ENCODE results near the gene NR6A1. TPM values are rescaled to one million over a fixed set of nuclear protein-coding genes. Genes with fewer than 3 reads are reported as not detected.

NR6A1 gene
- total RNA-seq, 2 donors from 2014 or later = 4.8 to 4.9 TPM

GRCh38 chr9:124794902-124795491 is 23.9 kb upstream of the NR6A1 start:
- no peak for DNase-seq
- H3K4me1 ChIP-seq = no peaks in the 10 kb centered on the region
- no peaks in the 10 kb centered on the region for H3K27me3 ChIP-seq
- H3K36me3 ChIP-seq = no peaks in the 10 kb centered on the region
- peak; percentile 22 for TF ChIP-seq CTCF (IDR thresholded peaks at IDR 0.05)
- intact Hi-C loops (cut with DNase I) = no loop called here
- H3K9ac ChIP-seq (ENCODE audit: low read depth in 2 of 2, low read length in 2 of 2) = no peak overlapping the region
- H3K27ac ChIP-seq = no peak overlapping the region
- H3K4me3 ChIP-seq = no peak overlapping the region
- no peaks in the 10 kb centered on the region for H3K9me3 ChIP-seq

DNA sequence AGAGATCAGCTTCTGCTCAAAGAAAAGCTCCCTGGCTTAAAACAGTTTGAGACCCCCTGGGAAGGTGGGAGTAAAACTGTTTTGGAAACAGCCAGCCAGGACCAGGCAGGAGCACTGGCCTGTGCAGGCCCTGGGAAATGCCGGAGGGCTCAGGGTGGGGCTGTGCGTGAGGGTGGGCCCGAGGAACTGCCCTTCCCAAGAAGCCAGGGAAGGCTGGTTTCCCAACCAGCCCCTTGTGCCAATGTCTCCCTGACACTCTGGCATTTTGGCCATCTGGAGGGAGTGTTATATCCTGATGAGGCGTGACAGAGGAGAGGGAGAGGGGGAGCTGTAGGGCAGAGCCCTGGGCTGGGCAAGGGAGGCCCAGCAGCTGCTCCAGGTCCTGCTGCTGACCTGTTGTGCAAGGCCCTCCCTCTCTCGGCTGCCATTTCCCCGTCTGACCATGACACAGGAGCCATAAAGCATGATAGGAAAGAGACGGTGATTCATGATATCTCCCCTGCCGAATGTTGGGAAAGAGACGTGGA is 22.0 kb upstream of the NR6A1 start:
- H3K9me3 ChIP-seq = no peaks in the 10 kb centered on the region
- DNase-seq = no peak
- H3K27ac ChIP-seq = no peak overlapping the region
- H3K9ac ChIP-seq (ENCODE audit: low read depth in 2 of 2, low read length in 2 of 2) = no peak overlapping the region
- no peaks in the 10 kb centered on the region for H3K36me3 ChIP-seq
- no peak for TF ChIP-seq CTCF (IDR thresholded peaks at IDR 0.05)
- no peaks in the 10 kb centered on the region for H3K4me1 ChIP-seq
- H3K27me3 ChIP-seq = no peaks in the 10 kb centered on the region
- no peak overlapping the region for H3K4me3 ChIP-seq
- intact Hi-C loops (cut with DNase I) = no loop called here

DNA sequence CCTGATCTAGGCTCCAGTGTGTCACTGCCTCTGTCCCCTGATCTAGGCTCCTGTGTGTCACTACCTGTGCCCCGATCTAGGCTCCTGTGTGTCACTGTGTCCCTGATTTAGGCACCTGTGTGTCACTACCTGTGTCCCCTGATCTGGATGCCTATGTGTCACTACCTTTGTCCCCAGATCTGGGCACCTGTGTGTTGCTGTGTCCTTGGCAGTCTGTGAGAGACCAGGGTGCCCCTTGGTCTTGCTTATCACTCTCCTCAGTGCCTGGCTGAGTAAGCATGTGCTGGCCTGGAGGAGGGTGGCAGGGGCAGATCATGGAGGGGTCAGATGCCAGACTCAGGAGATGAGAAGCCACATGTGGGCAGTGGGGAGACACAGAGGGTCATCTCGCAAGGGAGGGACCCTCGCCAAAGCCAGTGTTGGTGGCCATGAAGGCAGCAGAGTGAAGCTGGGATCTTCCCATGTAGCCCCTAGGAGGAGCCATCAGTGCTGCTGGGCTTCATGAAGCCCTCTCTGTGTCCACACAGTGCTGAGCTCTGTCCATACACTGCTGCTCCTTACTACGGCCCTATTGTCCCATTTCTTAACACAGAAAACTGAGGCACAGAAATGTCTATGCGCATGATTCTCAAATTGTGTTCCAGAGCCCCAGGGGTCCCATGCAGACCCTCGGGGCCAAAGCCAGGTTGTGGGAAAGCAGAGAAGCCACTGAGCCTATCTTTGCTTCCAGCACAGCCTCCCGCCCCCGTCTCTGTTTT is 21.3 kb upstream of the NR6A1 start:
- Histone ChIP-seq H3K4me3 (no peak overlapping the region), H3K9ac (ENCODE audit: low read depth in 2 of 2, low read length in 2 of 2) (no peak overlapping the region), H3K4me1 (no peaks in the 10 kb centered on the region), H3K27ac (no peak overlapping the region), H3K36me3 (no peaks in the 10 kb centered on the region), H3K27me3 (no peaks in the 10 kb centered on the region), H3K9me3 (no peaks in the 10 kb centered on the region)
- intact Hi-C loops (cut with DNase I) = no loop called here
- no peak for TF ChIP-seq CTCF (IDR thresholded peaks at IDR 0.05)
- DNase-seq = no peak

DNA sequence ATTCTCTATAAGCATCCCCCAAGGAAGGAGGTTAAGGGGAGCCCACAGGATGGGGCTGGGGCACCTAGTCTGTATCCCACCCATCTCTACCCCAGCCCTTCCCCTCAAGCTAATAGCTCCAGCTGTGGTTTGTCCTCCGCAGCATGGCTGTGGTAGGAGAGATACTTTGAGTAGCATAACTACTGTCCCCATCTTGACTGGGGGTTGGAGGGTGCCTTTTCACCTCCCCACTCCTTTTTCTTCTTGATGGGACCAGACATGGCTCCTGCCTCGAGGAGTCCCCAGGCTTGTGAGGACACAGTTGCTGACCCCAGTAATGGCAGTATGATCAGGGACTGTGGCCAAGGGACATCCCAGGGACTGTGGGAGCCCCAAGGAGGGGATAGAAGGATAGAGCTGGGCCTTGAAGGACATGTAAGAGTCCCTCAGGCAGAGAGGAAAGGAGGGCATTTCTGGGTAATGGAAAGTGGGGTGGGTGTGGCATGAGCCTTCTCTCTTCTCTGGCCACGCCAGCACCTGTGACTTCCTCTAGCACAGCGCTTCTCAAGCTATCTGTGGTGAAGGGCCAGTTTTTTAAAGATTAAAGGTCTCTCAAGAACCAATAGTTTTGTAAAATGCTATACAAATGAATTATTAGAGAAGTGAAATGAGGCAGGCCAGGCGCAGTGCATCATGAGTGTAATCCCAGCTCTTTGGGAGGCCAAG is 19.8 kb upstream of the NR6A1 start:
- Histone ChIP-seq H3K4me3 (no peak overlapping the region), H3K4me1 (no peaks in the 10 kb centered on the region), H3K27me3 (no peaks in the 10 kb centered on the region), H3K27ac (no peak overlapping the region), H3K9ac (ENCODE audit: low read depth in 2 of 2, low read length in 2 of 2) (no peak overlapping the region), H3K9me3 (no peaks in the 10 kb centered on the region), H3K36me3 (no peaks in the 10 kb centered on the region)
- DNase-seq = no peak
- TF ChIP-seq CTCF (IDR thresholded peaks at IDR 0.05) = no peak
- intact Hi-C loops (cut with DNase I) = no loop called here

GRCh38 chr9:124790301-124790700 is 19.2 kb upstream of the NR6A1 start:
- no peak for TF ChIP-seq CTCF (IDR thresholded peaks at IDR 0.05)

More at GRCh38 chr9:124790301-124790700, 19.2 kb upstream of the NR6A1 start:
- intact Hi-C loops (cut with DNase I) = no loop called here
- Histone ChIP-seq H3K27ac (no peak overlapping the region), H3K9me3 (no peaks in the 10 kb centered on the region), H3K4me3 (no peak overlapping the region), H3K4me1 (no peaks in the 10 kb centered on the region), H3K9ac (ENCODE audit: low read depth in 2 of 2, low read length in 2 of 2) (no peak overlapping the region), H3K27me3 (no peaks in the 10 kb centered on the region), H3K36me3 (no peaks in the 10 kb centered on the region)
- no peak for DNase-seq

All from colonic mucosa (tissue), 4 donors.